ENCODE measurements around the gene PHPT1.

Gene PHPT1

GRCh38 chr9:136807281-136808074, 41.7 kb upstream of the PHPT1 start, which contains the start of gene RABL6:
Gene RABL6, plus strand, starts transcription at chr9:136807948. Its CDS starts 249 bp downstream, at chr9:136808197.
- Histone ChIP-seq H3K27ac (ENCODE audit: low read length) (no peak within 1 kb of the TSS), H3K9ac (ENCODE audit: low read length) (peak within 1 kb of the TSS; percentile 71), H3K9me3 (ENCODE audit: control insufficient read depth, low read depth, low read length) (no peaks in the 10 kb centered on the region), H3K27me3 (ENCODE audit: control insufficient read depth, insufficient read depth, low read length) (no peaks in the 10 kb centered on the region), H3K4me3 (ENCODE audit: low read length) (peak within 1 kb of the TSS; percentile 74), H3K36me3 (ENCODE audit: control insufficient read depth, low read depth, low read length) (peaks cover 7% of the 10 kb centered on the region), H3K4me1 (ENCODE audit: control insufficient read depth, low read depth, low read length) (peaks cover 3% of the 10 kb centered on the region)

GRCh38 chr9:136808075-136808805, 41.0 kb upstream of the PHPT1 start:
- H3K4me3 ChIP-seq (ENCODE audit: low read length): peak overlapping the region; percentile 74
- peak overlapping the region; percentile 71 for H3K9ac ChIP-seq (ENCODE audit: low read length)
- H3K36me3 ChIP-seq (ENCODE audit: control insufficient read depth, low read depth, low read length): peaks cover 9% of the 10 kb centered on the region
- H3K9me3 ChIP-seq (ENCODE audit: control insufficient read depth, low read depth, low read length): no peaks in the 10 kb centered on the region
- H3K4me1 ChIP-seq (ENCODE audit: control insufficient read depth, low read depth, low read length): peaks cover 3% of the 10 kb centered on the region
- H3K27me3 ChIP-seq (ENCODE audit: control insufficient read depth, insufficient read depth, low read length): no peaks in the 10 kb centered on the region
- no peak overlapping the region for H3K27ac ChIP-seq (ENCODE audit: low read length)

DNA sequence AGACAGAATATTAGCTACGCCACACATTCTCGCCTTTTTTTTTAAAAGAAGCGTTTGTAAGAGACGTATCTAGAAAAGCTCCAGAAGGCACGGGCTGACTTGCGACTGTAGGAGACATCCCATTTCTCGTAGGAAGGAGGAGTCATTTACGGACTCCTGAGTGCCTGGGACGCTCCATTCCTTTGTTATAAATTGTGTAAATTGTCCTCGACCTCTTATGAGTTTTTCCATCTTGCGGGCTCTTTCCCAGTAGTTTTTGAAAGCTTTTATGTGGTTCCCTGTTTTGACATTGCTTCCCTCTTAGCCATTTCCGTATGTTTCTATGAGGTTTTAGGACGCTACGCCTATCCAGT, 40.4 kb upstream of the PHPT1 start:
- Histone ChIP-seq H3K9ac (ENCODE audit: low read length) (peak overlapping the region; percentile 71), H3K27ac (ENCODE audit: low read length) (no peak overlapping the region), H3K27me3 (ENCODE audit: control insufficient read depth, insufficient read depth, low read length) (no peaks in the 10 kb centered on the region), H3K9me3 (ENCODE audit: control insufficient read depth, low read depth, low read length) (no peaks in the 10 kb centered on the region), H3K4me1 (ENCODE audit: control insufficient read depth, low read depth, low read length) (peaks cover 3% of the 10 kb centered on the region), H3K4me3 (ENCODE audit: low read length) (peak overlapping the region; percentile 74), H3K36me3 (ENCODE audit: control insufficient read depth, low read depth, low read length) (peaks cover 9% of the 10 kb centered on the region)

GRCh38 chr9:136814725-136815421, 34.3 kb upstream of the PHPT1 start:
- Histone ChIP-seq H3K4me3 (ENCODE audit: low read length) (no peak overlapping the region), H3K27me3 (ENCODE audit: control insufficient read depth, insufficient read depth, low read length) (no peaks in the 10 kb centered on the region), H3K9ac (ENCODE audit: low read length) (no peak overlapping the region), H3K4me1 (ENCODE audit: control insufficient read depth, low read depth, low read length) (no peaks in the 10 kb centered on the region), H3K27ac (ENCODE audit: low read length) (no peak overlapping the region), H3K9me3 (ENCODE audit: control insufficient read depth, low read depth, low read length) (no peaks in the 10 kb centered on the region), H3K36me3 (ENCODE audit: control insufficient read depth, low read depth, low read length) (peaks cover 11% of the 10 kb centered on the region)

DNA sequence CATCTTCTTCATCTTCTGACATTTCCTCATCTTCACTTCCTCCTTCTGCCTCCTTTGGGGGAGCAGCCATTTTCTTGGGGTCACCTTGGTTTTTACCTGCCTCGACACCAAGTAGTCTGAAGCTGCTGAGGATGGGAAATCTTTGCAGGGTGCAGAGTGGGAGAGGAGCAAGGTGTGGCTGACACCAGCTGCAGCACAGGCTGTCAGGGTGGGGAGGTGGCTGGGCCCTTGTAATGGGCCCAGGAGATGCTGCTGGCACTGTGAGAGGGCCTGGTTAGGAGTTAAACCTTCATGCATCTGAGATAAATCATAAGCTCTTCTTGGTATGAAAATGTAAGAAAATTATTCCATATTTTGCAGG, 33.8 kb upstream of the PHPT1 start:
- Histone ChIP-seq H3K9me3 (ENCODE audit: control insufficient read depth, low read depth, low read length) (no peaks in the 10 kb centered on the region), H3K27ac (ENCODE audit: low read length) (no peak overlapping the region), H3K27me3 (ENCODE audit: control insufficient read depth, insufficient read depth, low read length) (no peaks in the 10 kb centered on the region), H3K9ac (ENCODE audit: low read length) (no peak overlapping the region), H3K4me3 (ENCODE audit: low read length) (no peak overlapping the region), H3K36me3 (ENCODE audit: control insufficient read depth, low read depth, low read length) (peaks cover 7% of the 10 kb centered on the region), H3K4me1 (ENCODE audit: control insufficient read depth, low read depth, low read length) (no peaks in the 10 kb centered on the region)

DNA sequence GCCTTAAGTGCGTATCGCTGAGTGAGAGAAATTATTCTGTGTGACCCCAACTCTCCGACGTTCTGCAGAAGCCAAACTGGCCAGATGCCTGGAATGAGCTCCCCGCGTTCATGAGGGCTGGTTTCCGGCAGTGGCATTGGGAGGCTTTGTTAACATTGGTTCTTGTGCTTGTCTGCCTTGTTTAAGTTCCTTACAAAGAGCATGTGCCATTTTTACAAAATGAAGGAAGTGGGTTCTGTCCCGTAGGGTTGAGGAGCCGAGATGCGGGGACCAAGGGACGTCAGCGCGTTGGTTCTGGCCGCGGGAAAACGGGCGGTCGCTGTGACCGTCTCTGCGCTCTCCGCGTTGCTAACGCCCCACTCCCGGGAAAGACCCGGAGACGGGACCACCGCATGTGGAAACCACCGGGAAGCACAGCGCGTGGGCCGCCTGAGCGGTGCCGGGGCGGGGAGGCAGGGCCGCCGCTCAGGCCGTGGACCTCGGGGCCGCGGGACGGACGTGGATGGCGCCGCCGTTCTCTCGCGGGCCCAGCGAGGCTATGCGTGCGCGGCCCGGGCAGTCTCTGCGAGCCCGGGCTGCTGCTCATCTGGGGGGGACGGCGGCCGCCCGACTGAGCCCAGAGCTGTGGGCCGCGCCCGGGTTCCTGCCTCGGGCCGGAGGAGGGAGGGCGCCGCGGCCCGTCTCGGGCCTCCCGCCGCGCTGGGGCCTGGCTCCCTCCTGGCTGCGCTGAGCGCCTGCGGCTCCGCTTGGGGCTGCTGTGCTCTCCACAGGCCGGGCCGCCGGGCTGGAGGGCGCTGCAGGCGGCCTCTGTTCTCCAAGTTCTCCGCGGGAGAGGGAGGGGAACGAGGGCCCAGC, 28.0 kb upstream of the PHPT1 start:
- no peak overlapping the region for H3K27ac ChIP-seq (ENCODE audit: low read length)
- peaks cover 15% of the 10 kb centered on the region for H3K36me3 ChIP-seq (ENCODE audit: control insufficient read depth, low read depth, low read length)
- peaks cover 7% of the 10 kb centered on the region for H3K27me3 ChIP-seq (ENCODE audit: control insufficient read depth, insufficient read depth, low read length)
- H3K9me3 ChIP-seq (ENCODE audit: control insufficient read depth, low read depth, low read length): no peaks in the 10 kb centered on the region
- peak overlapping the region; percentile 60 for H3K4me3 ChIP-seq (ENCODE audit: low read length)
- peak overlapping the region; percentile 12 for H3K9ac ChIP-seq (ENCODE audit: low read length)
- H3K4me1 ChIP-seq (ENCODE audit: control insufficient read depth, low read depth, low read length): peaks cover 5% of the 10 kb centered on the region

DNA sequence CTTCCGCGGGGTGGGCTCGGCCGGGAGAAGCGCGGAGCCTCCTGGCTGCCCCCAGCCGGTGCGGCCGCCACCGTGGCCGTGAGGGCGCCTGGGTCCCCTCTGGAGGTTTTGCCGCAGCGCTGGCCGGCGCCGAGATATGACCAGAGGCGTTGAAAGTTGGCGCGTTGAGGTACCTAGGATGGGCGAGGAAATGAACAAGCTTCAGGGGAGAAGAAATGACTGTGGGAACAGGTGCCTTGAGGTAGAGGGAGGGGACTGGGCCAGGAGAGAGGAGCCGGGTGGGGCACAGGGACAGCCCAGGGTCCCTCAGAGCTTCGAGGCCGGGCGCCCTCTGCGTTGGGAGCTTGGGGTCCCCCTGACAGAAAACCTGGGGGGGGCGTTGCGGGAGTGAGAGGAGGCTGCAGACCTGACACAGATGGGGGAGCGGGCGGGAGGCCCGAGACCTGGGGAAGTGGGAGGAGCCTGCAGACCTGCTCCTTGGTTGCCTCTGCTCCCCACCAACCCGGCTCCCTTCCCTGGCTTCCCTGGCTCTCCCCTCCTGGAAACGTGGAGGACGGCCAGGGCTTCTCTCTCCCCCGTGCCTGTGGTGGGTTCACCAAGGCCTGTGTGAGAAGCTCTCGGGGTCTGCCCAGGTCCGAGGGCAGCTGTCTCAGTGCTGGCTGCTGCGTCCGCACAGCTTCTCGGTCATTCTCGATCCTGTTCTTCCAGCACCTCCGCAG, 27.2 kb upstream of the PHPT1 start:
- Histone ChIP-seq H3K36me3 (ENCODE audit: control insufficient read depth, low read depth, low read length) (peaks cover 19% of the 10 kb centered on the region), H3K4me1 (ENCODE audit: control insufficient read depth, low read depth, low read length) (peaks cover 5% of the 10 kb centered on the region), H3K9me3 (ENCODE audit: control insufficient read depth, low read depth, low read length) (no peaks in the 10 kb centered on the region), H3K27me3 (ENCODE audit: control insufficient read depth, insufficient read depth, low read length) (peaks cover 7% of the 10 kb centered on the region), H3K4me3 (ENCODE audit: low read length) (peak overlapping the region; percentile 60), H3K9ac (ENCODE audit: low read length) (no peak overlapping the region), H3K27ac (ENCODE audit: low read length) (no peak overlapping the region)

GRCh38 chr9:136823136-136824046, 25.8 kb upstream of the PHPT1 start:
- Histone ChIP-seq H3K9ac (ENCODE audit: low read length) (no peak overlapping the region), H3K27me3 (ENCODE audit: control insufficient read depth, insufficient read depth, low read length) (peaks cover 7% of the 10 kb centered on the region), H3K36me3 (ENCODE audit: control insufficient read depth, low read depth, low read length) (peaks cover 28% of the 10 kb centered on the region), H3K9me3 (ENCODE audit: control insufficient read depth, low read depth, low read length) (no peaks in the 10 kb centered on the region), H3K27ac (ENCODE audit: low read length) (no peak overlapping the region), H3K4me1 (ENCODE audit: control insufficient read depth, low read depth, low read length) (peaks cover 5% of the 10 kb centered on the region), H3K4me3 (ENCODE audit: low read length) (no peak overlapping the region)

GRCh38 chr9:136824496-136825225, 24.5 kb upstream of the PHPT1 start:
- H3K27me3 ChIP-seq (ENCODE audit: control insufficient read depth, insufficient read depth, low read length): peaks cover 7% of the 10 kb centered on the region
- peaks cover 38% of the 10 kb centered on the region for H3K36me3 ChIP-seq (ENCODE audit: control insufficient read depth, low read depth, low read length)
- H3K4me1 ChIP-seq (ENCODE audit: control insufficient read depth, low read depth, low read length): peaks cover 5% of the 10 kb centered on the region
- H3K9ac ChIP-seq (ENCODE audit: low read length): no peak overlapping the region
- H3K4me3 ChIP-seq (ENCODE audit: low read length): no peak overlapping the region
- no peak overlapping the region for H3K27ac ChIP-seq (ENCODE audit: low read length)
- no peaks in the 10 kb centered on the region for H3K9me3 ChIP-seq (ENCODE audit: control insufficient read depth, low read depth, low read length)
